ENCODE results near the gene C2orf74.

GRCh38 chr2:61149074-61149473 lies 12.9 kb upstream of the C2orf74 start:
- TF ChIP-seq CTCF (IDR thresholded peaks at IDR 0.05) (no peak), POLR2A (IDR thresholded peaks at IDR 0.05) (no peak)

Measured in testis (tissue), 2 donors.